Measurements from ENCODE around the gene CBFA2T2. TPM values are rescaled to one million over a fixed set of nuclear protein-coding genes. Genes with fewer than 3 reads are reported as not detected.

CBFA2T2 gene
- total and polyA plus RNA-seq, 10 of the 15 experiments (the other 5 are each of a cell fraction or from before 2014, with no cell fraction given), result 0.61 to 8.6 (median 5.5) TPM

- 92% methylated on average over 3 of the region's 3 CpGs for WGBS (ENCODE audit: insufficient coverage, insufficient replicate concordance, low lambda C conversion rate, missing lambda C conversion rate)
- SMC1A ChIA-PET (ENCODE audit: uncharacterized antibody, unreplicated experiment), result interaction anchor here (1.3 kb wide), 1 partner anchor 11 kb away, joined by 3 read pairs; no protein-coding TSS in a partner anchor
- RAD21 ChIA-PET (ENCODE audit: unreplicated experiment), result no interaction called here
These were observed 145.4 kb downstream of the CBFA2T2 start for GRCh38 chr20:33635341-33635740.

More at GRCh38 chr20:33635341-33635740, 145.4 kb downstream of the CBFA2T2 start:
- no peak overlapping the region for H3K27ac ChIP-seq (ENCODE audit: control insufficient read depth, insufficient read depth)
- intact Hi-C loops (cut with micrococcal nuclease; ENCODE audit: unreplicated experiment) (no loop called here), in situ Hi-C loops (cut with MboI) (no loop called here)
- no peaks in the 10 kb centered on the region for H3K9me3 ChIP-seq (replicated peaks; ENCODE audit: control insufficient read depth, insufficient read depth, low read length)
- no TSS peak for BruUV-seq (replicated peaks)
- no peaks in the 10 kb centered on the region for H3K4me1 ChIP-seq (ENCODE audit: control insufficient read depth, insufficient read depth, low read length)
- POLR2A ChIA-PET, result interaction anchor here (0.7 kb wide), 1 partner anchor 1302 kb away, joined by 3 read pairs; no protein-coding TSS in a partner anchor
- H2AFZ ChIP-seq (ENCODE audit: control insufficient read depth, low read depth, low read length), result no peak overlapping the region
- FAIRE-seq (no peak), DNase-seq (ENCODE audit: low read depth, low spot score) (no peak), ATAC-seq (no peak)
- no peak for TF ChIP-seq EP300 (IDR thresholded peaks at IDR 0.05; ENCODE audit: borderline replicate concordance in 1 of 2, control insufficient read depth in 1 of 2, low read depth in 2 of 2, low read length in 2 of 2)
- TF ChIP-seq CHD1 (IDR thresholded peaks at IDR 0.05; ENCODE audit: low read depth, low read length), result no peak
- no peak for TF ChIP-seq PAX5 (IDR thresholded peaks at IDR 0.05; ENCODE audit: borderline replicate concordance, low read depth, low read length)
- TF ChIP-seq TCF3 (IDR thresholded peaks at IDR 0.05; ENCODE audit: borderline replicate concordance, insufficient read depth, low read depth, low read length), result no peak
- TF ChIP-seq RELB (IDR thresholded peaks at IDR 0.05; ENCODE audit: low read depth), result no peak
- TF ChIP-seq REST (IDR thresholded peaks at IDR 0.05; ENCODE audit: low read depth, low read length), result no peak
- no peak for TF ChIP-seq ESRRA (IDR thresholded peaks at IDR 0.05; ENCODE audit: low read length)
- TF ChIP-seq JUND (IDR thresholded peaks at IDR 0.05; ENCODE audit: low read depth, low read length), result no peak
- no peak for TF ChIP-seq YY1 (IDR thresholded peaks at IDR 0.05; ENCODE audit: low read depth, low read length)
- TF ChIP-seq SMAD1 (IDR thresholded peaks at IDR 0.05; ENCODE audit: low read depth, partially characterized antibody), result no peak
- no peak for TF ChIP-seq WRNIP1 (IDR thresholded peaks at IDR 0.05; ENCODE audit: borderline replicate concordance, low read depth, low read length)
- no peak for TF ChIP-seq CBX3 (IDR thresholded peaks at IDR 0.05; ENCODE audit: borderline replicate concordance, low read depth)
- no peak for TF ChIP-seq NFIC (IDR thresholded peaks at IDR 0.05; ENCODE audit: low read depth, low read length)
- no peak for TF ChIP-seq KAT2A (conservative IDR thresholded peaks at IDR 0.05; ENCODE audit: control insufficient read depth, low read depth, low read length)
- H3K4me2 ChIP-seq (ENCODE audit: control insufficient read depth, insufficient read depth), result no peak overlapping the region
- no peak overlapping the region for H3K4me3 ChIP-seq
- H4K20me1 ChIP-seq (ENCODE audit: control insufficient read depth, insufficient read depth), result no peaks in the 10 kb centered on the region
- H3K27me3 ChIP-seq (replicated peaks in 1 of 2; ENCODE audit: control insufficient read depth in 2 of 2, insufficient read depth in 2 of 2, low read length in 1 of 2), result no peaks in the 10 kb centered on the region
- peaks cover 2 to 7% of the 10 kb centered on the region in 2 experiments; a peak in 3 of 4 replicates for H3K36me3 ChIP-seq (ENCODE audit: control insufficient read depth in 2 of 2, insufficient read depth in 2 of 2, low read length in 1 of 2)
- H3K79me2 ChIP-seq (ENCODE audit: control insufficient read depth, insufficient read depth, low read length), result no peaks in the 10 kb centered on the region
- H3K9ac ChIP-seq (ENCODE audit: control insufficient read depth, insufficient read depth, low read length), result no peak overlapping the region
- CTCF ChIA-PET, result no interaction called here
